ENCODE data around the gene TPRG1.

GRCh38 chr3:189307963-189308362 lies 136.2 kb downstream of the TPRG1 start:
- TF ChIP-seq, protein P1, sequence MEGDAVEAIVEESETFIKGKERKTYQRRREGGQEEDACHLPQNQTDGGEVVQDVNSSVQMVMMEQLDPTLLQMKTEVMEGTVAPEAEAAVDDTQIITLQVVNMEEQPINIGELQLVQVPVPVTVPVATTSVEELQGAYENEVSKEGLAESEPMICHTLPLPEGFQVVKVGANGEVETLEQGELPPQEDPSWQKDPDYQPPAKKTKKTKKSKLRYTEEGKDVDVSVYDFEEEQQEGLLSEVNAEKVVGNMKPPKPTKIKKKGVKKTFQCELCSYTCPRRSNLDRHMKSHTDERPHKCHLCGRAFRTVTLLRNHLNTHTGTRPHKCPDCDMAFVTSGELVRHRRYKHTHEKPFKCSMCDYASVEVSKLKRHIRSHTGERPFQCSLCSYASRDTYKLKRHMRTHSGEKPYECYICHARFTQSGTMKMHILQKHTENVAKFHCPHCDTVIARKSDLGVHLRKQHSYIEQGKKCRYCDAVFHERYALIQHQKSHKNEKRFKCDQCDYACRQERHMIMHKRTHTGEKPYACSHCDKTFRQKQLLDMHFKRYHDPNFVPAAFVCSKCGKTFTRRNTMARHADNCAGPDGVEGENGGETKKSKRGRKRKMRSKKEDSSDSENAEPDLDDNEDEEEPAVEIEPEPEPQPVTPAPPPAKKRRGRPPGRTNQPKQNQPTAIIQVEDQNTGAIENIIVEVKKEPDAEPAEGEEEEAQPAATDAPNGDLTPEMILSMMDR (IDR thresholded peaks at IDR 0.05; ENCODE audit: insufficient read depth, low read length, poor library complexity, severe bottlenecking) = no peak
- no peak for TF ChIP-seq EZH2phosphoT487 (conservative IDR thresholded peaks at IDR 0.05; ENCODE audit: low read length)

All from SU-DHL-6 (cell line).